Measurements from ENCODE around the gene TAOK1.
A peak's percentile ranks its signal among the peaks of the same experiment; 100 is the strongest.

Gene TAOK1

GRCh38 chr17:29379084-29379991, 10.8 kb upstream of the TAOK1 start:
- DNase-seq: peak; percentile 64

GRCh38 chr17:29383686-29384085, 6.5 kb upstream of the TAOK1 start:
- no peak for DNase-seq

DNA sequence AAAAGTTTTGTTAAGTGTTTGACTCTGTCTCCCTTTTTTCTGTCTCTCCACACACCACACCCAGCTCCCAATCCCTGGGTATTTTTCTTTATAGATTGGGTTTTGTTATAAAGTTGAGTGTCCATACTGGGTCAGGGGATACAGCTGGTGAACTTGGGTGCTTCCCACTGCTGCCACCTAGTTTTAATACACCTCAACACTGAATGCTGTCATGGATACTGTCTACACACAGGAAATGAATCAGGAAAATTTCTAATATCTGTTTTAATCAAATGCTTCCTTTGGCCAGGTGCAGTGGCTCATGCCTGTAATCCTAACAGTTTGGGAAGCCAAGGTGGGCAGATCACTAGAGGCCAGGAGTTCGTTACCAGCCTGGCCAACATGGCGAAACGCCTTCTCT, 5.3 kb upstream of the TAOK1 start:
- DNase-seq: no peak

GRCh38 chr17:29386760-29387159, 3.4 kb upstream of the TAOK1 start:
- no peak for DNase-seq

DNA sequence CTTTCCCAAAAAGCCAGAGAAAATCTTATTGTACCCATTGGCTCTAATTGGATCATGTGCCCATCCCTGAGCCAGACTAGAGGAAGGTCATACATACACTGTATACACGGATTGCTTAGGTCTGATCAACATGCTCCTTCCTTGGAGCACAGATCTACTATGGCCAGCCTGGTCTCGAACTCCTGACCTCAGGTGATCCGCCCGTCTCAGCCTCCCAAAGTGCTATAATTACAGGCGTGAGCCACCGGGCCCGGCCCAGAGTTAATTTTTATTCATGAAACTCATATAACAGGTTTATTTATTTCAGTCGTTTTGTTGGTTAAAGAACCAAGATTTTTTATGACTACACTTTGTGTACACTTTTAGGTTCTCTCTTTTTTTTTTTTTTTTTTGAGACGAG, 1.2 kb upstream of the TAOK1 start:
- no peak for DNase-seq

- DNase-seq: no peak
Observed at GRCh38 chr17:29390851-29391631, 878 bp downstream of the TAOK1 start.

GRCh38 chr17:29393436-29393835, 3.3 kb downstream of the TAOK1 start:
- no peak for DNase-seq

GRCh38 chr17:29394761-29395160, 4.6 kb downstream of the TAOK1 start:
- no peak for DNase-seq

- DNase-seq: no peak
Observed at GRCh38 chr17:29396066-29396465, 5.9 kb downstream of the TAOK1 start.

GRCh38 chr17:29399634-29400033, 9.5 kb downstream of the TAOK1 start:
- no peak for DNase-seq

DNA sequence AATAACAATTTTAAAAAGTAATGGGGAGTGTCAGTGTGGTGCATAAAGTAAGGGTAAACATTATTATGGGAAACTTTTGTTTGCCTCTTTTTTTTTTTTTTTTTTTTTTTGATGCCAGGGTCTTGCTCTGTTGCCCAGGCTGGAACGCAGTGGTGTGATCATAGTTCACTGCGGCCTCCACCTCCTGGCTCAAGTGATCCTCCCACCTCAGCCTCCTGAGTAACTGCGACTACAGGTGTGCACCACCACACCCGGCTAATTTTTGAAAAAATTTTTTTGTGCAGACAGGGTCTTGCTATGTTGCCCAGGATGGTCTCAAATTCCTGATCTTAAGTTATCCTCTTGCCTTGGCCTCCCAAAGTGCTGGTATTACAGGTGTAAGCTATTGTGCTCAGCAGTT, 10.7 kb downstream of the TAOK1 start:
- no peak for DNase-seq

DNA sequence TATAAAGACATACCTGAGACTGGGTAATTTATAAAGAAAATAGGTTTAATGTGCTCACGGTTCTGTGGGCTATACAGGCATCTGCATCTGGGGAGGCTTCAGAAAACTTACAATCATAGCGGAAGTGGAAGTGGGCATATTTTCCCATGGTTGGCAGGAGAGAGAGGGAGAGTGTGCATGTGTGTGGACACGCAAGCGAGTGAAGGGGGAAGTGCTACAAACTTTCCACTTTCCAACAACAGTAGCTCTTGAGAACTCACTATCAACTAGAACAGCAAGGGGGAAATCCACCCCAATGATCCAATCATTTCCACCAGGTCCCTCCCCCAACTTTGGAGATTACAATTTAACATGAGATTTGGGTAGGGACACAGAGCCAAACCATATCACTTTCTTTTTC, 11.1 kb downstream of the TAOK1 start:
- no peak for DNase-seq

- no peak for DNase-seq
Observed at GRCh38 chr17:29407856-29408255, 17.7 kb downstream of the TAOK1 start.

GRCh38 chr17:29409963-29410362, 19.8 kb downstream of the TAOK1 start:
- no peak for DNase-seq

- no peak for DNase-seq
Observed at GRCh38 chr17:29412780-29413565, 22.8 kb downstream of the TAOK1 start.

DNA sequence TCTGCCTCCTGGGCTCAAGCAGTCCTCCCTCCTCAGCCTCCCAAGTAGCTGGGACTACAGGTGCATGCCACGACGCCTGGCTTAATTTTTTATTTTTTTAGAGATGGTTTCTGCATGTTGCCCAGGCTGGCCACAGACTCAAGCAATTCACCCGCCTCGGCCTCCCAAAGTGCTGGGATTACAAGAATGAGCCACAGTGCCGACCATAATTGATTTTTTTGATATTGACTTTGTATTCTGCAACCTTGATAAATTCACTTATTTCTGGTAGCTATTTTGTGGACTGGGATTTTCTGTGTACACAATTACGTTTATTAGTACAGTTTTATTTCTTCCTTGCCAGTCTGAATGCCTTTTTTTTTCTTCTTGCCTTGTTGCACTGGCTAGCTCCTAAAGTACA, 30.0 kb downstream of the TAOK1 start:
- no peak for DNase-seq

GRCh38 chr17:29430275-29430674, 40.1 kb downstream of the TAOK1 start:
- DNase-seq: no peak

DNA sequence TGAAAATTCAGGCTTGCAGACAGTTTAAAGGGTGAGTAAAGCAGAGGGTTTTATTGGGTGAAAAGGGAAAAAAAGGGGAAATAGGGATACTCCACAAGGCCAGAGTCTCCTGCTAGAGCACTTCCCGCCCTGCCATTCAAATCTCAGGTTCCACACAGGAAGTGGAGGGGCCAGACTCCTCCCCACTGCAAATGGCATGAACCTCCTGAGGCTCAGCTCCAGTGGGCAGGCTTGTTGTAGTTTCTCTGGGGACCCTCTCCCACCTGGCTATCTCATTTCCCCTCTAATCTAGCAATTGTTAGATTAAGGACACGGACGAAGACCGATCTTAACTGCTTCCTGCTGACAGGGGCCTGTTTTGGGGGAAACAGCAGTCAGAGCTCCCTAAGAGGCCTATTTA, 43.4 kb downstream of the TAOK1 start:
- no peak for DNase-seq

DNA sequence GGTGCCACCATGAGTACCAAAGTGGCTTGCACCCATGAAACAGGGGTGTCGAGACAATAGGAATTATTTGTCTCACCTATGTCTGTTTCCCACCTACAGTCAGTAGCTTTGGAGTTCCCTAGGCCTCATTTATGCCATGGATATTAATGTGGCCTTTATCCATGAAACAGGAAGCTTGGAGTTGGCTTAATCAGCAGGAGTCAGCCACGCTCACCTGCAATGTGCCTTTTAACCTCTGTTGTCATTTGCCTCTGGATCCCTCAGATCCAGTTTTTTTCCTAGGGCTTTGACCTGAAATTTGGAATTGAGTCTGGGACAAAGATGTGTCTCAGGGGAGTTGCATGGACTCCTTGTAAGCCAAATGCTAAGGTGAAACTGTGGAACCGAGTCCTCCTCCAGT, 44.4 kb downstream of the TAOK1 start:
- DNase-seq: no peak

- DNase-seq: no peak
Observed at GRCh38 chr17:29442451-29442850, 52.3 kb downstream of the TAOK1 start.

DNA sequence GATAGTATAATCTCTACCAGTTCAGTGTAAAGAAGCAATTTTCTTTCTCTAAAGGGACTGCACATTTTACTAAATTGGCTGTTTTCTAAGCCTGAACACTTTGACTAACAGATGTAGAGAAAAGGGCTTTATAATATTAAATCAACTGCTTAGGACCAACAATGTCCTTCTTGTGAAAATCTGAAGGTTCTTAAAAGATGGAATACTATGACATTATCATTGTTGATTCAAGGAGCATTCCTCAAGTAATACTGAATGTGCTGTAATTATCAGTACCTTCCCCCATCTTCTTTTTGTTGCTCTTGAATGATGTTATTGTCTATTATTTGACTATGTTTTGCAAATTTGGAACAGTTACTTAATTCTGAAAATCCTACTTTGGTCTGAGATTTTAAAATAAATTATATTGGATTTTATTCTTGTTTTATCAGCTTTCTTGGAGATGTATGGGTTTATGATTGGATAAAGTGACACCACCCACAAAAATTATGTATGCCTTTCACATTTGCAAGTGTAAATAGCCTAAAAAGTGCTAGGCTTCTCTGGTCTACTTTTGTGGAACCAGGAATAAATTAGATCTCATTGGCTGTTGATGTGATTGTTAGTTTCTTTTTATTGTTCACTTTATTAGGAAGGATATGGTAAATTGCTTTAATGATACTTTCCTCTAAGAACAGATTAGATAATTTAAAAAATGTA, 53.0 kb downstream of the TAOK1 start:
- DNase-seq: no peak

GRCh38 chr17:29444589-29444988, 54.4 kb downstream of the TAOK1 start:
- DNase-seq: no peak

- DNase-seq: no peak
Observed at GRCh38 chr17:29445844-29446243, 55.7 kb downstream of the TAOK1 start.

Measured in NCI-H774 (cell line).